Natural killer cell treated with Interleukin-12 subunit alpha and Interleukin-12 subunit beta and Interleukin-15 and Interleukin-18, amount 100 ng/mL, for 72 hours (primary cell): ENCODE results near the gene STIM1. TPM values are rescaled to one million over a fixed set of nuclear protein-coding genes. Genes with fewer than 3 reads are reported as not detected.

Experiments
- ATAC-seq, 2 donors: fragments of 150-1000 bp; cut with Tn5 transposase in 1 of 2; sonication (Bioruptor Pico), chemical (Tn5 transposase) in 1 of 2; 2 replicates each; pipeline ENCODE4 v1.10.0; 2021
- DNase-seq: peaks from one replicate; pipeline ENCODE4 v3.0.0; 2022; ENCODE audit warnings: low spot score
- H3K27ac Mint-ChIP-seq, 2 donors: 1 replicate in 1 of 2; 2 replicates in 1 of 2; pipeline ENCODE4 v1.8.0; 2022; ENCODE audit warnings: mixed read lengths in 2 of 2, mild to moderate bottlenecking in 1 of 2, moderate library complexity in 1 of 2
- H3K27me3 Mint-ChIP-seq, 2 donors: 1 replicate in 1 of 2; 2 replicates in 1 of 2; pipeline ENCODE4 v1.8.0; 2022; ENCODE audit warnings: mixed read lengths in 2 of 2
- H3K36me3 Mint-ChIP-seq: one replicate; pipeline ENCODE4 v1.8.0; 2022; ENCODE audit warnings: mixed read lengths
- H3K4me1 Mint-ChIP-seq, 2 donors: 1 replicate in 1 of 2; 2 replicates in 1 of 2; pipeline ENCODE4 v1.8.0; 2022; ENCODE audit warnings: low read depth in 2 of 2, mixed read lengths in 2 of 2, mild to moderate bottlenecking in 1 of 2
- H3K4me3 Mint-ChIP-seq: one replicate; pipeline ENCODE4 v1.8.0; 2022; ENCODE audit warnings: mixed read lengths
- H3K9me3 Mint-ChIP-seq: 2 replicates; pipeline ENCODE4 v1.8.0; 2022; ENCODE audit warnings: mixed read lengths
- total RNA-seq, 2 donors: library from RNA; stranded (reverse); gene quantifications; one replicate each; pipeline ENCODE4 v1.2.3, GENCODE V29; 2022

Gene STIM1
- total RNA-seq, 2 donors from 2014 or later, result 83.9 to 85.9 TPM

- Mint-ChIP-seq H3K27me3 (no peaks in the 10 kb centered on the region), H3K36me3 (peaks cover 25% of the 10 kb centered on the region), H3K9me3 (no peaks in the 10 kb centered on the region), H3K4me1 (no peaks in the 10 kb centered on the region), H3K27ac (no peak overlapping the region), H3K4me3 (no peak overlapping the region)
- DNase-seq (no peak), ATAC-seq (no peak)
Observed at GRCh38 chr11:4134806-4135205, 279.3 kb downstream of the STIM1 start.

GRCh38 chr11:4138497-4138896 is 283.0 kb downstream of the STIM1 start:
- Mint-ChIP-seq H3K4me3 (no peak overlapping the region), H3K27me3 (no peaks in the 10 kb centered on the region), H3K27ac (no peak overlapping the region), H3K36me3 (peaks cover 47% of the 10 kb centered on the region), H3K4me1 (no peaks in the 10 kb centered on the region), H3K9me3 (no peaks in the 10 kb centered on the region)
- ATAC-seq, result no peak
- DNase-seq, result no peak

GRCh38 chr11:4140067-4140636 is 284.7 kb downstream of the STIM1 start:
- Mint-ChIP-seq H3K36me3 (peaks cover 47% of the 10 kb centered on the region), H3K27me3 (no peaks in the 10 kb centered on the region), H3K4me3 (no peak overlapping the region), H3K9me3 (no peaks in the 10 kb centered on the region), H3K27ac (no peak overlapping the region), H3K4me1 (no peaks in the 10 kb centered on the region)
- ATAC-seq (no peak), DNase-seq (no peak)

Other genes starting within 250 kb of the STIM1 start
- not detected for gene ART5, start 213.7 kb upstream of the STIM1 start, total RNA-seq
- not detected for gene ART1, start 210.5 kb upstream of the STIM1 start, total RNA-seq
- 1 to 10 TPM; 3.4 to 6.6 TPM for gene CHRNA10, start 184.3 kb upstream of the STIM1 start, total RNA-seq
- gene NUP98, start 58.1 kb upstream of the STIM1 start, total RNA-seq, result 100 to 1,000 TPM; 116 to 176 TPM
- 10 to 100 TPM; 15.5 to 30.0 TPM for gene PGAP2, start 47.1 kb upstream of the STIM1 start, total RNA-seq
- 100 to 1,000 TPM; 154 to 164 TPM for gene RHOG, start 14.7 kb upstream of the STIM1 start, total RNA-seq
- gene RRM1, start 239.1 kb downstream of the STIM1 start, total RNA-seq, result 100 to 1,000 TPM; 109 to 181 TPM